Loucy (cell line): ENCODE results near the gene ELMO1.

Source experiments
- H2AFZ ChIP-seq: fragments of 200-600 bp; sonication (generic); 2 replicates; pipeline ENCODE4 v1.6.0; 2016; ENCODE audit warnings: antibody characterized with exemption, mild to moderate bottlenecking, low read length, moderate library complexity
- H3F3A ChIP-seq: fragments of 200-600 bp; 2 replicates; pipeline ENCODE4 v1.6.0; 2016; ENCODE audit warnings: antibody characterized with exemption, low read depth, mild to moderate bottlenecking
- H3K27me3 ChIP-seq: fragments of 200-600 bp; sonication (generic); 2 replicates; pipeline ENCODE4 v1.6.1; 2014; ENCODE audit warnings: low read length, mild to moderate bottlenecking; ENCODE audit not compliant: insufficient read depth, poor library complexity, severe bottlenecking
- H3K36me3 ChIP-seq: fragments of 200-600 bp; sonication (generic); 2 replicates; pipeline ENCODE4 v1.6.1; 2016; ENCODE audit warnings: low read length; ENCODE audit not compliant: insufficient read depth
- H3K4me1 ChIP-seq: fragments of 200-600 bp; sonication (generic); 2 replicates; pipeline ENCODE4 v1.5.1; 2014; ENCODE audit warnings: low read length, mild to moderate bottlenecking; ENCODE audit not compliant: insufficient read depth, poor library complexity, severe bottlenecking
- H3K4me2 ChIP-seq: fragments of 200-600 bp; sonication (generic); 2 replicates; pipeline ENCODE4 v1.6.0; 2014; ENCODE audit warnings: antibody characterized with exemption, low read length, low read depth, mild to moderate bottlenecking; ENCODE audit not compliant: poor library complexity, severe bottlenecking
- H3K4me3 ChIP-seq: fragments of 200-600 bp; sonication (generic); 2 replicates; pipeline ENCODE4 v1.5.1; 2014; ENCODE audit warnings: low read length, mild to moderate bottlenecking, mixed read lengths; ENCODE audit not compliant: poor library complexity, severe bottlenecking
- H3K79me2 ChIP-seq: fragments of 200-600 bp; sonication (generic); 2 replicates; pipeline ENCODE4 v1.6.1; 2014; ENCODE audit warnings: low read length; ENCODE audit not compliant: insufficient read depth
- H3K9ac ChIP-seq: fragments of 200-600 bp; sonication (generic); 2 replicates; pipeline ENCODE4 v1.6.0; 2014; ENCODE audit warnings: mild to moderate bottlenecking, low read depth, low read length, moderate library complexity; ENCODE audit not compliant: poor library complexity, severe bottlenecking
- H3K9me2 ChIP-seq: fragments of 200-600 bp; sonication (generic); replicated peaks from 2 replicates; pipeline ENCODE4 v1.6.1; 2016; ENCODE audit warnings: low read depth, low read length, mixed read lengths
- H3K9me3 ChIP-seq: fragments of 200-600 bp; sonication (generic); 2 replicates; pipeline ENCODE4 v1.6.1; 2014; ENCODE audit warnings: mild to moderate bottlenecking, antibody characterized with exemption, low read length, low read depth; ENCODE audit not compliant: insufficient read depth
- H4K20me1 ChIP-seq: fragments of 200-600 bp; sonication (generic); 2 replicates; pipeline ENCODE4 v1.6.0; 2014; ENCODE audit warnings: antibody characterized with exemption, low read length, mild to moderate bottlenecking; ENCODE audit not compliant: insufficient read depth, poor library complexity, severe bottlenecking
- CTCF ChIP-seq: fragments of 200-600 bp; sonication (generic); conservative IDR thresholded peaks from 2 replicates; pipeline ENCODE4 v1.5.1; 2014; ENCODE audit warnings: mild to moderate bottlenecking, antibody characterized with exemption, low read length
- EZH2phosphoT487 ChIP-seq: fragments of 200-600 bp; IDR thresholded peaks from 2 replicates; pipeline ENCODE4 v1.6.1; 2018; ENCODE audit warnings: antibody characterized with exemption, mild to moderate bottlenecking, moderate library complexity, borderline replicate concordance

Gene ELMO1

GRCh38 chr7:37041461-37041860 lies 407.2 kb downstream of the ELMO1 start:
- no peak overlapping the region for H3K9ac ChIP-seq
- no peak overlapping the region for H3K4me3 ChIP-seq
- H3K36me3 ChIP-seq: peaks cover 9% of the 10 kb centered on the region; the same call in 1 of the 2 replicates
- no peaks in the 10 kb centered on the region for H3K9me2 ChIP-seq
- H4K20me1 ChIP-seq: peaks cover 17% of the 10 kb centered on the region
- no peak overlapping the region for H3K4me2 ChIP-seq
- peaks cover 7% of the 10 kb centered on the region; the same call in 1 of the 2 replicates for H3K79me2 ChIP-seq
- no peaks in the 10 kb centered on the region for H3K27me3 ChIP-seq
- peaks cover 2% of the 10 kb centered on the region; the same call in 1 of the 2 replicates for H3K9me3 ChIP-seq
- no peaks in the 10 kb centered on the region for H3F3A ChIP-seq
- H2AFZ ChIP-seq: no peak overlapping the region
- TF ChIP-seq EZH2phosphoT487 (no peak), CTCF (no peak)
- peaks cover 24% of the 10 kb centered on the region for H3K4me1 ChIP-seq

DNA sequence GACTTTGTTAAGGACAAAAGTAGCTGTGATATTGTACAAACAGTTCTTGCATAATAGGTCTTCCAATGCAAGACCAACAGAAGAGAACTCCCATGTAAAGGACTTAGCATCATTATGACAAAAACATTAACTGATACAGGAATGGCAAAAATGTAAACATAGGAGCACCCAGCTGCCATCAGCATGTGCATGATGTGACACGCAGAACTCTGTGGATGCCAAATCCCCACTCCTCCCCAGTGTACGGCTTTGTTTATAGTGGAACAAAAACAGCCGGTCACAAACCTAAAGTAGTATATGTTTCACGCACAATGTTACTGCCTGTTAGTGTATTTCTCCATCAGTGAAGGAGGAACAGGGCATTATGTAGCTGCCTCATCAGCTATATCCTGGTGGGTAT lies 408.3 kb downstream of the ELMO1 start:
- no peak overlapping the region for H2AFZ ChIP-seq
- no peaks in the 10 kb centered on the region for H3K27me3 ChIP-seq
- peaks cover 9% of the 10 kb centered on the region; the same call in 1 of the 2 replicates for H3K36me3 ChIP-seq
- no peak overlapping the region for H3K4me3 ChIP-seq
- H3F3A ChIP-seq: no peaks in the 10 kb centered on the region
- H3K9me2 ChIP-seq: no peaks in the 10 kb centered on the region
- TF ChIP-seq EZH2phosphoT487 (no peak), CTCF (no peak)
- H3K9me3 ChIP-seq: peaks cover 2% of the 10 kb centered on the region; the same call in 1 of the 2 replicates
- H3K4me1 ChIP-seq: peaks cover 17% of the 10 kb centered on the region
- H4K20me1 ChIP-seq: peaks cover 10% of the 10 kb centered on the region
- peaks cover 7% of the 10 kb centered on the region; the same call in 1 of the 2 replicates for H3K79me2 ChIP-seq
- H3K4me2 ChIP-seq: no peak overlapping the region
- no peak overlapping the region for H3K9ac ChIP-seq

- Histone ChIP-seq H3F3A (no peaks in the 10 kb centered on the region), H3K4me3 (no peak overlapping the region), H3K9me2 (no peaks in the 10 kb centered on the region), H3K79me2 (no peaks in the 10 kb centered on the region), H3K4me1 (peaks cover 7% of the 10 kb centered on the region), H3K9ac (no peak overlapping the region), H4K20me1 (no peaks in the 10 kb centered on the region), H3K9me3 (peaks cover 2% of the 10 kb centered on the region; the same call in 1 of the 2 replicates), H3K27me3 (no peaks in the 10 kb centered on the region), H3K36me3 (peaks cover 6% of the 10 kb centered on the region; the same call in 1 of the 2 replicates), H2AFZ (no peak overlapping the region), H3K4me2 (no peak overlapping the region)
- TF ChIP-seq CTCF (no peak), EZH2phosphoT487 (no peak)
These were observed 409.4 kb downstream of the ELMO1 start for GRCh38 chr7:37039131-37039749.
